H1 (cell line): ENCODE results near the gene KLHL29. TPM values are rescaled to one million over a fixed set of nuclear protein-coding genes. Genes with fewer than 3 reads are reported as not detected.

Source experiments
- CTCF ChIA-PET: fragments of 300-600 bp; sonication (Branson Sonifier 250); formaldehyde crosslinking; loops from one replicate; lab custom pipeline; 2021; ENCODE audit not compliant: partially characterized antibody; lab: Charles Lee
- POLR2A ChIA-PET: fragments of 300-600 bp; sonication (Branson Sonifier 250); formaldehyde crosslinking; loops from one replicate; lab custom pipeline; 2021; ENCODE audit warnings: inconsistent platforms; ENCODE audit not compliant: partially characterized antibody; lab: Charles Lee
- DNase-seq, 2 experiments: peaks; one replicate each; pipeline versions ENCODE4 v3.0.0 to v3.0.0-alpha.2; 2010 to 2022; ENCODE audit warnings: low spot score in 2 of 2, low read depth in 1 of 2, mixed read lengths in 1 of 2
- FAIRE-seq: peaks from 2 replicates; lab custom pipeline; 2011; peaks lifted over from hg19 to GRCh38; lab: Jason Lieb, UNC
- H2AFZ ChIP-seq: 2 replicates; pipeline ENCODE4 v1.8.1; 2012; ENCODE audit warnings: low read length, inconsistent platforms
- H2AK5ac ChIP-seq: 2 replicates; pipeline ENCODE4 v1.6.1; 2013; ENCODE audit warnings: low read depth, low read length
- H2BK120ac ChIP-seq: replicated peaks from 2 replicates; pipeline ENCODE3; 2013; ENCODE audit warnings: low read depth, low read length, inconsistent platforms
- H2BK12ac ChIP-seq: 2 replicates; pipeline ENCODE4 v1.6.1; 2013; ENCODE audit warnings: low read depth, low read length
- H2BK15ac ChIP-seq: 2 replicates; pipeline ENCODE4 v1.6.1; 2013; ENCODE audit warnings: low read length
- H2BK20ac ChIP-seq: 2 replicates; pipeline ENCODE4 v1.6.1; 2013; ENCODE audit warnings: low read length
- H2BK5ac ChIP-seq: 2 replicates; pipeline ENCODE4 v1.6.1; 2013; ENCODE audit warnings: low read depth, low read length
- H3K14ac ChIP-seq: 2 replicates; pipeline ENCODE4 v1.6.1; 2013; ENCODE audit warnings: inconsistent platforms; ENCODE audit not compliant: insufficient read length
- H3K18ac ChIP-seq: 2 replicates; pipeline ENCODE4 v1.6.1; 2013; ENCODE audit warnings: low read length; ENCODE audit errors: extremely low read depth
- H3K23ac ChIP-seq: 2 replicates; pipeline ENCODE4 v1.6.1; 2013; ENCODE audit warnings: inconsistent platforms; ENCODE audit not compliant: insufficient read length
- H3K23me2 ChIP-seq: 2 replicates; pipeline ENCODE4 v1.6.1; 2013; ENCODE audit warnings: low read depth, low read length
- H3K27ac ChIP-seq: 2 replicates; pipeline ENCODE4 v1.6.1; 2011; ENCODE audit warnings: low read depth, low read length, inconsistent platforms
- H3K27me3 ChIP-seq, 4 experiments: replicated peaks in 1 of 4; 1 replicate in 1 of 4; 2 replicates in 3 of 4; pipeline versions ENCODE4 v1.6.1 to v1.8.1; 2011 to 2013; ENCODE audit warnings: low read length in 3 of 4, mild to moderate bottlenecking in 3 of 4, inconsistent platforms in 2 of 4, mixed read lengths in 2 of 4, moderate library complexity in 1 of 4; ENCODE audit not compliant: control insufficient read depth in 3 of 4, insufficient read depth in 3 of 4; ENCODE audit errors: extremely low read depth in 1 of 4
- H3K36me3 ChIP-seq, 4 experiments: 2 replicates each; pipeline versions ENCODE4 v1.6.1 to v1.8.1; 2011 to 2013; ENCODE audit warnings: mild to moderate bottlenecking in 4 of 4, low read length in 3 of 4, moderate library complexity in 2 of 4, control low read depth in 1 of 4, inconsistent platforms in 1 of 4; ENCODE audit not compliant: insufficient read depth in 4 of 4, control insufficient read depth in 2 of 4
- H3K4ac ChIP-seq: replicated peaks from 2 replicates; pipeline ENCODE3; 2013; ENCODE audit warnings: low read length, low read depth, mixed read lengths, inconsistent platforms; ENCODE audit not compliant: insufficient read length
- H3K4me1 ChIP-seq, 4 experiments: replicated peaks in 1 of 4; 1 replicate in 1 of 4; 2 replicates in 3 of 4; pipeline versions ENCODE4 v1.6.1 to v1.8.1; 2011 to 2013; ENCODE audit warnings: low read length in 3 of 4, inconsistent platforms in 2 of 4, mixed read lengths in 1 of 4; ENCODE audit not compliant: insufficient read depth in 4 of 4, control insufficient read depth in 3 of 4
- H3K4me2 ChIP-seq, 2 experiments: 2 replicates each; pipeline versions ENCODE4 v1.6.1 to v1.8.1; 2011 to 2013; ENCODE audit warnings: low read depth in 2 of 2, low read length in 2 of 2, control low read depth in 1 of 2, inconsistent platforms in 1 of 2, mild to moderate bottlenecking in 1 of 2; ENCODE audit not compliant: insufficient read depth in 1 of 2
- H3K4me3 ChIP-seq, 4 experiments: fragments of 200-600, 300-600 bp in 1 of 4; sonication (generic), shearing (Covaris generic), sonication (Bioruptor Twin) in 1 of 4; 2 replicates each; pipeline versions ENCODE4 v1.5.1 to v1.8.1; 2011 to 2016; ENCODE audit warnings: low read length in 4 of 4, low read depth in 3 of 4, control low read depth in 2 of 4, inconsistent platforms in 2 of 4, mild to moderate bottlenecking in 2 of 4, mixed read lengths in 1 of 4, moderate library complexity in 1 of 4; ENCODE audit not compliant: insufficient read depth in 2 of 4; ENCODE audit errors: extremely low read depth in 1 of 4
- H3K56ac ChIP-seq: replicated peaks from 2 replicates; pipeline ENCODE3; 2013; ENCODE audit warnings: low read depth, mild to moderate bottlenecking, mixed read lengths, low read length, inconsistent platforms; ENCODE audit not compliant: insufficient read length
- H3K79me1 ChIP-seq: 2 replicates; pipeline ENCODE4 v1.6.1; 2013; ENCODE audit warnings: low read depth, low read length, control low read depth
- H3K79me2 ChIP-seq, 2 experiments: 2 replicates each; pipeline versions ENCODE4 v1.6.1 to v1.8.1; 2012 to 2013; ENCODE audit warnings: low read length in 2 of 2, mild to moderate bottlenecking in 2 of 2, inconsistent platforms in 1 of 2; ENCODE audit not compliant: insufficient read depth in 2 of 2, control insufficient read depth in 1 of 2
- H3K9ac ChIP-seq, 4 experiments: replicated peaks in 1 of 4; 1 replicate in 1 of 4; 2 replicates in 3 of 4; pipeline versions ENCODE4 v1.6.1 to v1.8.1; 2011 to 2013; ENCODE audit warnings: low read depth in 3 of 4, low read length in 3 of 4, control low read depth in 2 of 4, mild to moderate bottlenecking in 2 of 4, moderate library complexity in 2 of 4, inconsistent platforms in 1 of 4; ENCODE audit errors: extremely low read depth in 1 of 4
- H3K9me3 ChIP-seq, 2 experiments: 2 replicates each; pipeline versions ENCODE4 v1.6.1 to v1.8.1; 2012 to 2013; ENCODE audit warnings: mild to moderate bottlenecking in 2 of 2, moderate library complexity in 2 of 2, control low read depth in 1 of 2, inconsistent platforms in 1 of 2, low read depth in 1 of 2, low read length in 1 of 2, mixed read lengths in 1 of 2; ENCODE audit not compliant: insufficient read depth in 2 of 2
- H4K20me1 ChIP-seq, 2 experiments: replicated peaks in 1 of 2; 2 replicates each; pipeline versions ENCODE3 to v1.8.1; 2011 to 2013; ENCODE audit warnings: inconsistent platforms in 2 of 2, low read length in 2 of 2, mild to moderate bottlenecking in 1 of 2; ENCODE audit not compliant: insufficient read depth in 2 of 2, control insufficient read depth in 1 of 2
- H4K5ac ChIP-seq: 2 replicates; pipeline ENCODE4 v1.6.1; 2013; ENCODE audit warnings: low read length, low read depth, mixed read lengths, inconsistent platforms; ENCODE audit not compliant: insufficient read length
- H4K8ac ChIP-seq: 2 replicates; pipeline ENCODE4 v1.8.0; 2013; ENCODE audit warnings: mild to moderate bottlenecking, moderate library complexity, low read length, inconsistent platforms; ENCODE audit not compliant: insufficient read depth; ENCODE audit errors: extremely low read depth
- H4K91ac ChIP-seq: replicated peaks from 2 replicates; pipeline ENCODE3; 2013; ENCODE audit warnings: low read length, mixed read lengths, inconsistent platforms; ENCODE audit not compliant: insufficient read length
- ASH2L ChIP-seq: fragments of 200-600, 300-600 bp; sonication (generic); IDR thresholded peaks from one replicate; pipeline ENCODE4 v1.7.1; 2017; ENCODE audit warnings: low read length
- ATF3 ChIP-seq: IDR thresholded peaks from 2 replicates; pipeline ENCODE4 v1.6.1; 2011; ENCODE audit warnings: low read depth, mild to moderate bottlenecking, low read length; ENCODE audit not compliant: insufficient read depth
- CBX8 ChIP-seq: fragments of 300-800, 300-1000 bp; sonication (generic); IDR thresholded peaks from 2 replicates; pipeline ENCODE4 v1.7.1; 2016; ENCODE audit warnings: low read depth, low read length, borderline replicate concordance
- KDM4A ChIP-seq: IDR thresholded peaks from one replicate; pipeline ENCODE4 v1.7.1; 2012; ENCODE audit warnings: low read depth, mild to moderate bottlenecking, moderate library complexity, low read length, inconsistent platforms; ENCODE audit not compliant: severe bottlenecking
- KDM5A ChIP-seq: fragments of 200-600 bp; IDR thresholded peaks from 2 replicates; pipeline ENCODE4 v1.7.1; 2012; ENCODE audit warnings: mild to moderate bottlenecking, low read length, inconsistent platforms, mixed read lengths
- MAX ChIP-seq: IDR thresholded peaks from 2 replicates; pipeline ENCODE4 v1.6.1; 2012; ENCODE audit warnings: inconsistent platforms
- PHF8 ChIP-seq: fragments of 200-600 bp; sonication (generic); conservative IDR thresholded peaks from 2 replicates; pipeline ENCODE4 v1.7.1; 2012; ENCODE audit warnings: low read depth, mild to moderate bottlenecking, inconsistent platforms, low read length, moderate library complexity
- POLR2A ChIP-seq, 2 experiments: IDR thresholded peaks; 1 replicate in 1 of 2; 2 replicates in 1 of 2; pipeline ENCODE4 v1.6.1; 2011; ENCODE audit warnings: low read depth in 2 of 2, low read length in 2 of 2, mild to moderate bottlenecking in 2 of 2; ENCODE audit errors: control extremely low read depth in 1 of 2
- RNF2 ChIP-seq: fragments of 200-900, 300-1000 bp; sonication (generic); IDR thresholded peaks from 2 replicates; pipeline ENCODE4 v1.7.1; 2016; ENCODE audit warnings: borderline replicate concordance, low read depth, mild to moderate bottlenecking, antibody characterized with exemption, low read length; ENCODE audit not compliant: poor library complexity, severe bottlenecking; ENCODE audit errors: missing control alignments
- TAF1 ChIP-seq: IDR thresholded peaks from 2 replicates; pipeline ENCODE4 v1.6.1; 2011; ENCODE audit warnings: mild to moderate bottlenecking, low read depth, low read length
- TCF12 ChIP-seq: IDR thresholded peaks from 2 replicates; pipeline ENCODE4 v1.6.1; 2011; ENCODE audit warnings: low read depth, mild to moderate bottlenecking, low read length
- WGBS, 2 experiments: shearing (Covaris generic) in 1 of 2; methylation state at CpG; one replicate each; pipeline versions ENCODE4 v1.1.6 to v1.1.7; 2013 to 2015; ENCODE audit warnings: low lambda C conversion rate in 2 of 2, mixed read lengths in 2 of 2, inconsistent platforms in 1 of 2, low coverage in 1 of 2, missing lambda C conversion rate in 1 of 2; ENCODE audit not compliant: insufficient replicate concordance in 2 of 2, insufficient coverage in 1 of 2, insufficient read length in 1 of 2; ENCODE audit errors: extremely low coverage in 1 of 2, missing lambda C conversion rate in 1 of 2; 5-methylcytosine and 5-hydroxymethylcytosine counted together
- polyA plus RNA-seq, 7 experiments: library from polyadenylated mRNA; depleted of rRNA in 3 of 7; stranded (reverse) in 5 of 7; unstranded in 2 of 7; fragments of >200 nt in 5 of 7; fragments of 200-250 nt in 2 of 7; gene quantifications; 1 replicate in 5 of 7; 2 replicates in 1 of 7; 4 replicates in 1 of 7; pipeline versions ENCODE4 v1.2.1 to v1.2.3, GENCODE V29; 2011 to 2013; ENCODE audit warnings: missing spikeins in 2 of 7, mixed read lengths in 2 of 7
- total RNA-seq: library from RNA; stranded (reverse); fragmentation: NEBNext Ultra II Directional; extraction: Animal tissue kit (Norgen Biotek cat#: 25700); gene quantifications from 2 replicates; pipeline ENCODE4 v1.2.1, GENCODE V29; 2021

Gene KLHL29
- total and polyA plus RNA-seq, 2 of the 8 experiments (the other 6 are each of a cell fraction or from before 2014, with no cell fraction given), result 1.1 to 4.7 TPM

GRCh38 chr2:23385748-23386338 is 864 bp downstream of the KLHL29 start:
- no peak for FAIRE-seq
- H2BK20ac ChIP-seq, result no peak overlapping the region
- H4K91ac ChIP-seq, result no peak overlapping the region
- 0 out of 7 replicates have a peak overlapping the region, but pooled peaks of 1 of the 4 experiments have one; percentile 28 for H3K9ac ChIP-seq
- H4K8ac ChIP-seq, result 0 out of 2 replicates have a peak overlapping the region, but pooled peaks have one; percentile 4
- no peak overlapping the region for H3K23ac ChIP-seq
- no peak overlapping the region for H2AK5ac ChIP-seq
- H3K14ac ChIP-seq, result no peak overlapping the region
- H3K56ac ChIP-seq, result no peak overlapping the region
- H3K79me2 ChIP-seq, result no peaks in the 10 kb centered on the region
- no peak overlapping the region for H2BK15ac ChIP-seq
- no peak overlapping the region for H3K4ac ChIP-seq
- H2AFZ ChIP-seq, result no peak overlapping the region
- H3K79me1 ChIP-seq, result no peaks in the 10 kb centered on the region
- H2BK120ac ChIP-seq, result no peak overlapping the region
- no peaks in the 10 kb centered on the region for H3K9me3 ChIP-seq
- ChIA-PET CTCF (interaction anchor here (1.0 to 1.5 kb wide), 6 partner anchors 10 to 181 kb away, joined by 3 to 4 read pairs (median 4); no protein-coding TSS in a partner anchor), POLR2A (interaction anchor here (1.1 to 1.4 kb wide), 2 partner anchors 11 to 30 kb away, joined by 3 read pairs; no protein-coding TSS in a partner anchor)
- H3K4me3 ChIP-seq, result peak overlapping the region; percentile 45 to 71 (median 52)
- H2BK5ac ChIP-seq, result no peak overlapping the region
- H3K36me3 ChIP-seq, result no peaks in the 10 kb centered on the region; a peak in 1 of 8 replicates
- no peak overlapping the region for H3K18ac ChIP-seq
- no peak overlapping the region for H2BK12ac ChIP-seq
- H3K27ac ChIP-seq, result no peak overlapping the region
- H3K4me1 ChIP-seq, result peaks cover 0 to 10% (median 2%) of the 10 kb centered on the region in 4 experiments; a peak in 4 of 7 replicates
- peaks cover 26 to 58% (median 49%) of the 10 kb centered on the region in 4 experiments for H3K27me3 ChIP-seq
- WGBS, 2 experiments, result 1% methylated on average over 40 of the region's 63 CpGs; no CpG with 5 or more reads in 1 of the 2 experiments
- DNase-seq, result no peak
- no peak overlapping the region for H4K5ac ChIP-seq
- peak overlapping the region; percentile 96 to 100 for H3K4me2 ChIP-seq
- H4K20me1 ChIP-seq, result peaks cover 3 to 6% of the 10 kb centered on the region in 2 experiments
- H3K23me2 ChIP-seq, result peaks cover 15% of the 10 kb centered on the region
- TF ChIP-seq MAX (no peak; the same call in 1 of the 2 replicates), KDM5A (no peak), ATF3 (no peak), RNF2 (peak; percentile 7), KDM4A (peak; percentile 75), TAF1 (no peak), CBX8 (no peak), TCF12 (no peak), PHF8 (no peak), ASH2L (peak; percentile 45), POLR2A (IDR thresholded peaks at IDR 0.05; ENCODE audit: control extremely low read depth in 1 of 2, low read depth in 2 of 2, low read length in 2 of 2) (no peak)
